CD4-positive, alpha-beta T cell treated with Interleukin-15 for 1 hour (primary cell): ENCODE results near the gene NUPR2.
"Not testable (repeated sequence)": the region's sequence is repeated elsewhere in the genome, so short reads cannot be mapped to it uniquely, and the experiment has no call there.

Experiments used
- DNase-seq: peaks from one replicate; pipeline ENCODE4 v3.0.0-alpha.2; 2020

NUPR2 gene

GRCh38 chr7:56083150-56083785 lies 32.9 kb downstream of the NUPR2 start:
- DNase-seq = no peak

GRCh38 chr7:56081626-56082340 lies 34.4 kb downstream of the NUPR2 start:
- no peak for DNase-seq

- not testable (repeated sequence) for DNase-seq
Measured at GRCh38 chr7:56080726-56081435, 35.3 kb downstream of the NUPR2 start.

DNA sequence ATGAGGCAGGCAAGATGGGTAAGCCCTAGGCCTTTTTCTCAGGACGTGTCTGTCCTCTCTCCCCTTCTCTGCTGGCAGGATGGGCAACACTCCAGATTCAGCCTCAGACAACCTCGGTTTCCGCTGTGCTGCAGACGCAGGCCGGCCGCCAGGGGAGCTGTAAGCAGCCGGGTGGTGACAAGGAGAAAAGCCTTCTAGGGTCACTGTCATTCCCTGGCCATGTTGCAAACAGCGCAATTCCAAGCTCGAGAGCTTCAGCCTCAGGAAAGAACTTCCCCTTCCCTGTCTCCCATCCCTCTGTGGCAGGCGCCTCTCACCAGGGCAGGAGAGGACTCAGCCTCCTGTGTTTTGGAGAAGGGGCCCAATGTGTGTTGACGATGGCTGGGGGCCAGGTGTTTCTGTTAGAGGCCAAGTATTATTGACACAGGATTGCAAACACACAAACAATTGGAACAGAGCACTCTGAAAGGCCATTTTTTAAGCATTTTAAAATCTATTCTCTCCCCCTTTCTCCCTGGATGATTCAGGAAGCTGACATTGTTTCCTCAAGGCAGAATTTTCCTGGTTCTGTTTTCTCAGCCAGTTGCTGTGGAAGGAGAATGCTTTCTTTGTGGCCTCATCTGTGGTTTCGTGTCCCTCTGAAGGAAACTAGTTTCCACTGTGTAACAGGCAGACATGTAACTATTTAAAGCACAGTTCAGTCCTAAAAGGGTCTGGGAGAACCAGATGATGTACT lies 36.6 kb downstream of the NUPR2 start:
- no peak for DNase-seq

GRCh38 chr7:56078196-56078595 lies 38.0 kb downstream of the NUPR2 start:
- DNase-seq = no peak

DNA sequence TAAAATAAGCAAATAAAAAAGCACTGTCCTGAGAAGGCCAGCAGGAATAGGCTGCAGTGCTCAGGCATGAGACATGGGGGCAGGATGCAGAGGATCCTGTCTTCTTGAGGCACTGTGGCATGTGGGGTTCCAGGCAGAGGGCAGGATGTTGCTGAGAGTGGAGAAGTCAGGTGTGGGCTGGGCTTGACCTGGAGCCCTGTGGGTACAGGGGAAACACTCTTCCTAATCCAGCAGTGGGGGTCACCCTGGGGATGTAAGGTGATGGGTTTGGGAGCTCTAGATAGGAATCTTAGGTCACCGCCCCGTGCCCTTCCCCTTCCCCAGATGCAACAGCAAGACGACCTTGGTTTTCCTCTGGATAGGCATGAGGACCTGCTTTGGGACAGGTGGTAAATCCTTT lies 38.5 kb downstream of the NUPR2 start:
- no peak for DNase-seq

DNA sequence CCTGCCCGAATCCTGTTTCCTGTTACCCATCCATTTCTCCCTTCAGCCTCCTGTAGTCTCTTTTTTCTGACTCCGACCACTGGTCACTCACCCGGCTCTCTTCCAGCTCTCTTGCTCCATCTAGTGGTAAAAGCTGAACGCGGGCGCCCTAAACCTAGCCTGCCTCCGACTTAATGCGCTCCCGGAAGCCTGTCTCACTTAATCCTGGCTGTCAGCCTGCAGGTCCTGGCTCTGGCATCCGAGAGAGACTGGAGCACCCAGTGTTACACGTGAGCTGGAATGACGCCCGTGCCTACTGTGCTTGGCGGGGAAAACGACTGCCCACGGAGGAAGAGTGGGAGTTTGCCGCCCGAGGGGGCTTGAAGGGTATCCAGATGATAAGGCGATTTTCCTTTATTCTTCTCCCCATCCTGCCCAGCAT lies 41.8 kb downstream of the NUPR2 start:
- peak; percentile 64 for DNase-seq

DNA sequence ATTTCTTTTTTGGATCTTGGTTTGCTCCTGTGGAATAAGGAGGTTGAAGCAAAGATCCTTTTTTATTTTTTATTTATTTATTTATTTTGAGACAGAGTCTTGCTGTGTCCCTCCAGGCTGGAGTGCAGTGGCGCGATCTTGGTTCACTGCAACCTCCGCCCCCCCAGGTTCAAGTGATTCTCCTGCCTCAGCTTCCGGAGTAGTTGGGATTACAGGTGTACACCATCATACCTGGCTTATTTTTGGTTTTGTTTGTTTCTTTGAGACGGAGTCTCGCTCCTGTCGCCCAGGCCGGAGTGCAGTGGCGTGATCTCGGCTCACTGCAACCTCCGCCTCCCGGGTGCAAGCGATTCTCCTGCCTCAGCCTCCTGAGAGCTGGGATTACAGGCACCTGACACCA lies 49.8 kb downstream of the NUPR2 start:
- not testable (repeated sequence) for DNase-seq
